Astrocyte of the cerebellum (primary cell): ENCODE data around the gene WWC2.
A peak's percentile ranks its signal among the peaks of the same experiment; 100 is the strongest.

Source experiments
- DNase-seq: peaks from one replicate; pipeline ENCODE4 v3.0.0-alpha.2; 2011; ENCODE audit warnings: low read depth
- H3K4me3 ChIP-seq: 2 replicates; pipeline ENCODE4 v1.5.1; 2011; ENCODE audit warnings: mild to moderate bottlenecking, low read depth, low read length, moderate library complexity
- CTCF ChIP-seq: IDR thresholded peaks from 2 replicates; pipeline ENCODE4 v1.5.1; 2012; ENCODE audit warnings: low read length, low read depth, moderate library complexity, mild to moderate bottlenecking; ENCODE audit errors: missing control alignments
- in situ Hi-C: cut with HindIII; loops from 2 replicates; pipeline ENCODE4 v1.10.0; 2017; ENCODE audit warnings: low sequenced_read_pairs

The WWC2 gene

GRCh38 chr4:183297675-183298074 lies 198.6 kb downstream of the WWC2 start:
- TF ChIP-seq CTCF = no peak
- DNase-seq = no peak
- H3K4me3 ChIP-seq = no peak overlapping the region
- in situ Hi-C loops = no loop called here

GRCh38 chr4:183299464-183299863 lies 200.4 kb downstream of the WWC2 start:
- DNase-seq = no peak
- in situ Hi-C loops = no loop called here
- no peak overlapping the region for H3K4me3 ChIP-seq
- no peak for TF ChIP-seq CTCF

- no peak for TF ChIP-seq CTCF
- no peak overlapping the region for H3K4me3 ChIP-seq
- peak; percentile 2 for DNase-seq
- in situ Hi-C loops = no loop called here
Observed at GRCh38 chr4:183300070-183300469, 201.0 kb downstream of the WWC2 start.

GRCh38 chr4:183300655-183301054 lies 201.6 kb downstream of the WWC2 start:
- in situ Hi-C loops = no loop called here
- H3K4me3 ChIP-seq = no peak overlapping the region
- no peak for TF ChIP-seq CTCF
- DNase-seq = no peak

- no peak overlapping the region for H3K4me3 ChIP-seq
- no peak for TF ChIP-seq CTCF
- DNase-seq = no peak
- in situ Hi-C loops = no loop called here
Observed at GRCh38 chr4:183303301-183303700, 204.2 kb downstream of the WWC2 start.

GRCh38 chr4:183304067-183304466 lies 205.0 kb downstream of the WWC2 start:
- DNase-seq = no peak
- TF ChIP-seq CTCF = no peak
- no peak overlapping the region for H3K4me3 ChIP-seq
- in situ Hi-C loops = no loop called here

- in situ Hi-C loops = no loop called here
- no peak for TF ChIP-seq CTCF
- no peak overlapping the region for H3K4me3 ChIP-seq
- DNase-seq = no peak
Observed at GRCh38 chr4:183304538-183304937, 205.5 kb downstream of the WWC2 start.
